H1 (cell line): ENCODE data around the gene PI4K2A. TPM values are rescaled to one million over a fixed set of nuclear protein-coding genes. Genes with fewer than 3 reads are reported as not detected.
"Not testable (repeated sequence)": the region's sequence is repeated elsewhere in the genome, so short reads cannot be mapped to it uniquely, and the experiment has no call there.

Experiments used
- CTCF ChIA-PET: fragments of 300-600 bp; sonication (Branson Sonifier 250); formaldehyde crosslinking; loops from one replicate; lab custom pipeline; 2021; ENCODE audit not compliant: partially characterized antibody; lab: Charles Lee
- POLR2A ChIA-PET: fragments of 300-600 bp; sonication (Branson Sonifier 250); formaldehyde crosslinking; loops from one replicate; lab custom pipeline; 2021; ENCODE audit warnings: inconsistent platforms; ENCODE audit not compliant: partially characterized antibody; lab: Charles Lee
- DNase-seq, 2 experiments: peaks; one replicate each; pipeline versions ENCODE4 v3.0.0 to v3.0.0-alpha.2; 2010 to 2022; ENCODE audit warnings: low spot score in 2 of 2, low read depth in 1 of 2, mixed read lengths in 1 of 2
- FAIRE-seq: peaks from 2 replicates; lab custom pipeline; 2011; peaks lifted over from hg19 to GRCh38; lab: Jason Lieb, UNC
- H2AFZ ChIP-seq: 2 replicates; pipeline ENCODE4 v1.8.1; 2012; ENCODE audit warnings: low read length, inconsistent platforms
- H2AK5ac ChIP-seq: 2 replicates; pipeline ENCODE4 v1.6.1; 2013; ENCODE audit warnings: low read depth, low read length
- H2BK120ac ChIP-seq: replicated peaks from 2 replicates; pipeline ENCODE3; 2013; ENCODE audit warnings: low read depth, low read length, inconsistent platforms
- H2BK12ac ChIP-seq: 2 replicates; pipeline ENCODE4 v1.6.1; 2013; ENCODE audit warnings: low read depth, low read length
- H2BK15ac ChIP-seq: 2 replicates; pipeline ENCODE4 v1.6.1; 2013; ENCODE audit warnings: low read length
- H2BK20ac ChIP-seq: 2 replicates; pipeline ENCODE4 v1.6.1; 2013; ENCODE audit warnings: low read length
- H2BK5ac ChIP-seq: 2 replicates; pipeline ENCODE4 v1.6.1; 2013; ENCODE audit warnings: low read depth, low read length
- H3K14ac ChIP-seq: 2 replicates; pipeline ENCODE4 v1.6.1; 2013; ENCODE audit warnings: inconsistent platforms; ENCODE audit not compliant: insufficient read length
- H3K18ac ChIP-seq: 2 replicates; pipeline ENCODE4 v1.6.1; 2013; ENCODE audit warnings: low read length; ENCODE audit errors: extremely low read depth
- H3K23ac ChIP-seq: 2 replicates; pipeline ENCODE4 v1.6.1; 2013; ENCODE audit warnings: inconsistent platforms; ENCODE audit not compliant: insufficient read length
- H3K23me2 ChIP-seq: 2 replicates; pipeline ENCODE4 v1.6.1; 2013; ENCODE audit warnings: low read depth, low read length
- H3K27ac ChIP-seq: 2 replicates; pipeline ENCODE4 v1.6.1; 2011; ENCODE audit warnings: low read depth, low read length, inconsistent platforms
- H3K27me3 ChIP-seq, 4 experiments: replicated peaks in 1 of 4; 1 replicate in 1 of 4; 2 replicates in 3 of 4; pipeline versions ENCODE4 v1.6.1 to v1.8.1; 2011 to 2013; ENCODE audit warnings: low read length in 3 of 4, mild to moderate bottlenecking in 3 of 4, inconsistent platforms in 2 of 4, mixed read lengths in 2 of 4, moderate library complexity in 1 of 4; ENCODE audit not compliant: control insufficient read depth in 3 of 4, insufficient read depth in 3 of 4; ENCODE audit errors: extremely low read depth in 1 of 4
- H3K36me3 ChIP-seq, 4 experiments: 2 replicates each; pipeline versions ENCODE4 v1.6.1 to v1.8.1; 2011 to 2013; ENCODE audit warnings: mild to moderate bottlenecking in 4 of 4, low read length in 3 of 4, moderate library complexity in 2 of 4, control low read depth in 1 of 4, inconsistent platforms in 1 of 4; ENCODE audit not compliant: insufficient read depth in 4 of 4, control insufficient read depth in 2 of 4
- H3K4ac ChIP-seq: replicated peaks from 2 replicates; pipeline ENCODE3; 2013; ENCODE audit warnings: low read length, low read depth, mixed read lengths, inconsistent platforms; ENCODE audit not compliant: insufficient read length
- H3K4me1 ChIP-seq, 4 experiments: replicated peaks in 1 of 4; 1 replicate in 1 of 4; 2 replicates in 3 of 4; pipeline versions ENCODE4 v1.6.1 to v1.8.1; 2011 to 2013; ENCODE audit warnings: low read length in 3 of 4, inconsistent platforms in 2 of 4, mixed read lengths in 1 of 4; ENCODE audit not compliant: insufficient read depth in 4 of 4, control insufficient read depth in 3 of 4
- H3K4me2 ChIP-seq, 2 experiments: 2 replicates each; pipeline versions ENCODE4 v1.6.1 to v1.8.1; 2011 to 2013; ENCODE audit warnings: low read depth in 2 of 2, low read length in 2 of 2, control low read depth in 1 of 2, inconsistent platforms in 1 of 2, mild to moderate bottlenecking in 1 of 2; ENCODE audit not compliant: insufficient read depth in 1 of 2
- H3K4me3 ChIP-seq, 4 experiments: fragments of 200-600, 300-600 bp in 1 of 4; sonication (generic), shearing (Covaris generic), sonication (Bioruptor Twin) in 1 of 4; 2 replicates each; pipeline versions ENCODE4 v1.5.1 to v1.8.1; 2011 to 2016; ENCODE audit warnings: low read length in 4 of 4, low read depth in 3 of 4, control low read depth in 2 of 4, inconsistent platforms in 2 of 4, mild to moderate bottlenecking in 2 of 4, mixed read lengths in 1 of 4, moderate library complexity in 1 of 4; ENCODE audit not compliant: insufficient read depth in 2 of 4; ENCODE audit errors: extremely low read depth in 1 of 4
- H3K56ac ChIP-seq: replicated peaks from 2 replicates; pipeline ENCODE3; 2013; ENCODE audit warnings: low read depth, mild to moderate bottlenecking, mixed read lengths, low read length, inconsistent platforms; ENCODE audit not compliant: insufficient read length
- H3K79me1 ChIP-seq: 2 replicates; pipeline ENCODE4 v1.6.1; 2013; ENCODE audit warnings: low read depth, low read length, control low read depth
- H3K79me2 ChIP-seq, 2 experiments: 2 replicates each; pipeline versions ENCODE4 v1.6.1 to v1.8.1; 2012 to 2013; ENCODE audit warnings: low read length in 2 of 2, mild to moderate bottlenecking in 2 of 2, inconsistent platforms in 1 of 2; ENCODE audit not compliant: insufficient read depth in 2 of 2, control insufficient read depth in 1 of 2
- H3K9ac ChIP-seq, 4 experiments: replicated peaks in 1 of 4; 1 replicate in 1 of 4; 2 replicates in 3 of 4; pipeline versions ENCODE4 v1.6.1 to v1.8.1; 2011 to 2013; ENCODE audit warnings: low read depth in 3 of 4, low read length in 3 of 4, control low read depth in 2 of 4, mild to moderate bottlenecking in 2 of 4, moderate library complexity in 2 of 4, inconsistent platforms in 1 of 4; ENCODE audit errors: extremely low read depth in 1 of 4
- H3K9me3 ChIP-seq, 2 experiments: 2 replicates each; pipeline versions ENCODE4 v1.6.1 to v1.8.1; 2012 to 2013; ENCODE audit warnings: mild to moderate bottlenecking in 2 of 2, moderate library complexity in 2 of 2, control low read depth in 1 of 2, inconsistent platforms in 1 of 2, low read depth in 1 of 2, low read length in 1 of 2, mixed read lengths in 1 of 2; ENCODE audit not compliant: insufficient read depth in 2 of 2
- H4K20me1 ChIP-seq, 2 experiments: replicated peaks in 1 of 2; 2 replicates each; pipeline versions ENCODE3 to v1.8.1; 2011 to 2013; ENCODE audit warnings: inconsistent platforms in 2 of 2, low read length in 2 of 2, mild to moderate bottlenecking in 1 of 2; ENCODE audit not compliant: insufficient read depth in 2 of 2, control insufficient read depth in 1 of 2
- H4K5ac ChIP-seq: 2 replicates; pipeline ENCODE4 v1.6.1; 2013; ENCODE audit warnings: low read length, low read depth, mixed read lengths, inconsistent platforms; ENCODE audit not compliant: insufficient read length
- H4K8ac ChIP-seq: 2 replicates; pipeline ENCODE4 v1.8.0; 2013; ENCODE audit warnings: mild to moderate bottlenecking, moderate library complexity, low read length, inconsistent platforms; ENCODE audit not compliant: insufficient read depth; ENCODE audit errors: extremely low read depth
- H4K91ac ChIP-seq: replicated peaks from 2 replicates; pipeline ENCODE3; 2013; ENCODE audit warnings: low read length, mixed read lengths, inconsistent platforms; ENCODE audit not compliant: insufficient read length
- WGBS, 2 experiments: shearing (Covaris generic) in 1 of 2; methylation state at CpG; one replicate each; pipeline versions ENCODE4 v1.1.6 to v1.1.7; 2013 to 2015; ENCODE audit warnings: low lambda C conversion rate in 2 of 2, mixed read lengths in 2 of 2, inconsistent platforms in 1 of 2, low coverage in 1 of 2, missing lambda C conversion rate in 1 of 2; ENCODE audit not compliant: insufficient replicate concordance in 2 of 2, insufficient coverage in 1 of 2, insufficient read length in 1 of 2; ENCODE audit errors: extremely low coverage in 1 of 2, missing lambda C conversion rate in 1 of 2; 5-methylcytosine and 5-hydroxymethylcytosine counted together
- polyA plus RNA-seq, 7 experiments: library from polyadenylated mRNA; depleted of rRNA in 3 of 7; stranded (reverse) in 5 of 7; unstranded in 2 of 7; fragments of >200 nt in 5 of 7; fragments of 200-250 nt in 2 of 7; gene quantifications; 1 replicate in 5 of 7; 2 replicates in 1 of 7; 4 replicates in 1 of 7; pipeline versions ENCODE4 v1.2.1 to v1.2.3, GENCODE V29; 2011 to 2013; ENCODE audit warnings: missing spikeins in 2 of 7, mixed read lengths in 2 of 7
- total RNA-seq: library from RNA; stranded (reverse); fragmentation: NEBNext Ultra II Directional; extraction: Animal tissue kit (Norgen Biotek cat#: 25700); gene quantifications from 2 replicates; pipeline ENCODE4 v1.2.1, GENCODE V29; 2021

PI4K2A gene
- total and polyA plus RNA-seq, 2 of the 8 experiments (the other 6 are each of a cell fraction or from before 2014, with no cell fraction given): 20.7 to 21.9 TPM

DNA sequence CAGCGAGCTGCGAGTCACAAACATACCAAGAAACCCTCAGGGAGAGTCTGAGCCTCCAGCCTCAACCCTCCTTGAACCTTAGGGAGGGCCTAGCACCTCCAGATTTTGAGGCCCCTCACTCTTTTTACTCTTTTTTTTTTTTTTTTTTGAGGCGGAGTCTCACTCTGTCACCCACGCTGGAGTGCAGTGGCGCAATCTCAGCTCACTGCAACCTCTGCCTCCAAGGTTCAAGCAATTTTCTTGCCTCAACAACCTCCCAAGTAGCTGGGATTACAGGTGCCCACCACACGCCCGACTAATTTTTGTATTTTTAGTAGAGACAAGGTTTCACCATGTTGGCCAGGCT, 43.9 kb downstream of the PI4K2A start:
- FAIRE-seq: not testable (repeated sequence)

More for the DNA sequence above, 43.9 kb downstream of the PI4K2A start:
- H3K4ac ChIP-seq, DNase-seq, H3K4me2 ChIP-seq, H4K5ac ChIP-seq, H2BK120ac ChIP-seq, H3K9ac ChIP-seq, H3K27ac ChIP-seq, H3K56ac ChIP-seq, H2BK5ac ChIP-seq, H3K27me3 ChIP-seq, H2BK15ac ChIP-seq, H3K36me3 ChIP-seq, H3K4me3 ChIP-seq, H4K20me1 ChIP-seq, H2BK20ac ChIP-seq, H3K23ac ChIP-seq, H4K91ac ChIP-seq, H2AFZ ChIP-seq, H3K14ac ChIP-seq, H3K79me1 ChIP-seq, H4K8ac ChIP-seq, H2AK5ac ChIP-seq, H3K23me2 ChIP-seq, H3K18ac ChIP-seq, H2BK12ac ChIP-seq, H3K9me3 ChIP-seq: not testable (repeated sequence)
- POLR2A ChIA-PET: interaction anchor here (0.6 to 2.0 kb wide), 7 partner anchors 17 to 250 kb away, joined by 3 to 12 read pairs (median 4); partner anchors contain the start of genes MARVELD1 and ZFYVE27
- H3K79me2 ChIP-seq: peaks cover 0 to 11% of the 10 kb centered on the region in 2 experiments; a peak in 1 of 4 replicates
- WGBS, 2 experiments: 90% methylated on average over 5 of the region's 7 CpGs; no CpG with 5 or more reads in 1 of the 2 experiments
- peaks cover 0 to 16% (median 5%) of the 10 kb centered on the region in 4 experiments; a peak in 4 of 7 replicates for H3K4me1 ChIP-seq
- CTCF ChIA-PET: interaction anchor here (0.6 to 4.0 kb wide), 14 partner anchors 9 to 164 kb away, joined by 3 to 30 read pairs (median 4); no protein-coding TSS in a partner anchor
